ENCODE data around the gene EFCAB11.

- TF ChIP-seq, protein P1, sequence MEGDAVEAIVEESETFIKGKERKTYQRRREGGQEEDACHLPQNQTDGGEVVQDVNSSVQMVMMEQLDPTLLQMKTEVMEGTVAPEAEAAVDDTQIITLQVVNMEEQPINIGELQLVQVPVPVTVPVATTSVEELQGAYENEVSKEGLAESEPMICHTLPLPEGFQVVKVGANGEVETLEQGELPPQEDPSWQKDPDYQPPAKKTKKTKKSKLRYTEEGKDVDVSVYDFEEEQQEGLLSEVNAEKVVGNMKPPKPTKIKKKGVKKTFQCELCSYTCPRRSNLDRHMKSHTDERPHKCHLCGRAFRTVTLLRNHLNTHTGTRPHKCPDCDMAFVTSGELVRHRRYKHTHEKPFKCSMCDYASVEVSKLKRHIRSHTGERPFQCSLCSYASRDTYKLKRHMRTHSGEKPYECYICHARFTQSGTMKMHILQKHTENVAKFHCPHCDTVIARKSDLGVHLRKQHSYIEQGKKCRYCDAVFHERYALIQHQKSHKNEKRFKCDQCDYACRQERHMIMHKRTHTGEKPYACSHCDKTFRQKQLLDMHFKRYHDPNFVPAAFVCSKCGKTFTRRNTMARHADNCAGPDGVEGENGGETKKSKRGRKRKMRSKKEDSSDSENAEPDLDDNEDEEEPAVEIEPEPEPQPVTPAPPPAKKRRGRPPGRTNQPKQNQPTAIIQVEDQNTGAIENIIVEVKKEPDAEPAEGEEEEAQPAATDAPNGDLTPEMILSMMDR (IDR thresholded peaks at IDR 0.05) = peak in 2 of 6 experiments; percentile 26 to 31
- TF ChIP-seq EP300 (IDR thresholded peaks at IDR 0.05) (no peak), POLR2A (IDR thresholded peaks at IDR 0.05) (peak in 3 of 4 donors; percentile 66 to 89 (median 85))
These were observed 1.5 kb upstream of the EFCAB11 start, which contains the start of gene TDP1 for GRCh38 chr14:89955745-89956660.
